ENCODE measurements around the gene SHISA6. TPM values are rescaled to one million over a fixed set of nuclear protein-coding genes. Genes with fewer than 3 reads are reported as not detected.

The SHISA6 gene
- total and polyA plus RNA-seq, 4 donors = not detected

- Histone ChIP-seq H3K9ac (ENCODE audit: low read depth in 1 of 2, low read length in 2 of 2) (no peak overlapping the region), H3K4me1 (ENCODE audit: control insufficient read depth in 4 of 4, insufficient read depth in 4 of 4, low read length in 3 of 4) (no peaks in the 10 kb centered on the region), H3K4me3 (ENCODE audit: low read depth in 1 of 3, low read length in 3 of 3) (no peak overlapping the region), H3K9me3 (ENCODE audit: control insufficient read depth in 4 of 4, low read length in 3 of 4) (peaks cover 4 to 15% (median 10%) of the 10 kb centered on the region in 4 donors), H3K27me3 (ENCODE audit: control insufficient read depth in 4 of 4, insufficient read depth in 4 of 4, low read length in 3 of 4) (peaks cover 0 to 4% (median 0%) of the 10 kb centered on the region in 4 donors), H3K36me3 (ENCODE audit: control insufficient read depth in 4 of 4, insufficient read depth in 3 of 4, low read depth in 1 of 4, low read length in 3 of 4) (no peaks in the 10 kb centered on the region), H3K27ac (ENCODE audit: low read depth in 1 of 2, low read length in 2 of 2) (no peak overlapping the region)
- 56% methylated on average over 1 of the region's 1 CpG for WGBS
- no peak for DNase-seq (ENCODE audit: low spot score)
- TF ChIP-seq REST (IDR thresholded peaks at IDR 0.05) = no peak
Measured at GRCh38 chr17:11267999-11268575, 27.1 kb downstream of the SHISA6 start.

- peaks cover 3 to 8% (median 5%) of the 10 kb centered on the region in 4 donors for H3K9me3 ChIP-seq (ENCODE audit: control insufficient read depth in 4 of 4, low read length in 3 of 4)
- TF ChIP-seq FOXA1 (IDR thresholded peaks at IDR 0.05) (no peak), MAX (IDR thresholded peaks at IDR 0.05) (no peak), YY1 (IDR thresholded peaks at IDR 0.05) (no peak), RAD21 (IDR thresholded peaks at IDR 0.05) (no peak), HNF4G (IDR thresholded peaks at IDR 0.05) (no peak), JUND (IDR thresholded peaks at IDR 0.05) (no peak), HNF4A (conservative IDR thresholded peaks at IDR 0.05) (no peak)
- no peak overlapping the region for H3K4me3 ChIP-seq (ENCODE audit: low read depth in 1 of 3, low read length in 3 of 3)
- H3K27ac ChIP-seq (ENCODE audit: low read depth in 1 of 2, low read length in 2 of 2) = no peak overlapping the region
- H3K9ac ChIP-seq (ENCODE audit: low read depth in 1 of 2, low read length in 2 of 2) = no peak overlapping the region
- H3K27me3 ChIP-seq (ENCODE audit: control insufficient read depth in 4 of 4, insufficient read depth in 4 of 4, low read length in 3 of 4) = peaks cover 0 to 4% (median 0%) of the 10 kb centered on the region in 4 donors
- no peaks in the 10 kb centered on the region for H3K4me1 ChIP-seq (ENCODE audit: control insufficient read depth in 4 of 4, insufficient read depth in 4 of 4, low read length in 3 of 4)
- 84% methylated on average over 7 of the region's 7 CpGs for WGBS
- no peak for DNase-seq (ENCODE audit: low spot score)
- H3K36me3 ChIP-seq (ENCODE audit: control insufficient read depth in 4 of 4, insufficient read depth in 3 of 4, low read depth in 1 of 4, low read length in 3 of 4) = no peaks in the 10 kb centered on the region
Measured at GRCh38 chr17:11269210-11269609, 28.2 kb downstream of the SHISA6 start.

GRCh38 chr17:11272191-11272590 is 31.2 kb downstream of the SHISA6 start:
- no peaks in the 10 kb centered on the region for H3K36me3 ChIP-seq (ENCODE audit: control insufficient read depth in 4 of 4, insufficient read depth in 3 of 4, low read depth in 1 of 4, low read length in 3 of 4)
- no peak overlapping the region for H3K9ac ChIP-seq (ENCODE audit: low read depth in 1 of 2, low read length in 2 of 2)
- DNase-seq (ENCODE audit: low spot score) = no peak
- H3K27me3 ChIP-seq (ENCODE audit: control insufficient read depth in 4 of 4, insufficient read depth in 4 of 4, low read length in 3 of 4) = peaks cover 0 to 4% (median 0%) of the 10 kb centered on the region in 4 donors
- TF ChIP-seq MAX (IDR thresholded peaks at IDR 0.05) (no peak), ZBTB33 (IDR thresholded peaks at IDR 0.05) (no peak), CTCF (IDR thresholded peaks at IDR 0.05; ENCODE audit: low read depth, low read length, missing input control) (no peak), NR2F2 (IDR thresholded peaks at IDR 0.05) (no peak), GABPA (IDR thresholded peaks at IDR 0.05 in 1 of 2, conservative IDR thresholded peaks at IDR 0.05 in 1 of 2) (no peak), RXRA (IDR thresholded peaks at IDR 0.05) (no peak), YY1 (IDR thresholded peaks at IDR 0.05) (no peak), FOXA1 (IDR thresholded peaks at IDR 0.05) (no peak)
- no peaks in the 10 kb centered on the region for H3K9me3 ChIP-seq (ENCODE audit: control insufficient read depth in 4 of 4, low read length in 3 of 4)
- no peak overlapping the region for H3K4me3 ChIP-seq (ENCODE audit: low read depth in 1 of 3, low read length in 3 of 3)
- H3K4me1 ChIP-seq (ENCODE audit: control insufficient read depth in 4 of 4, insufficient read depth in 4 of 4, low read length in 3 of 4) = no peaks in the 10 kb centered on the region
- 71% methylated on average over 8 of the region's 8 CpGs for WGBS
- no peak overlapping the region for H3K27ac ChIP-seq (ENCODE audit: low read depth in 1 of 2, low read length in 2 of 2)

All from liver (tissue), 9 donors.